Liver (tissue), 9 donors: Measurements from ENCODE around the gene LTO1. TPM values are rescaled to one million over a fixed set of nuclear protein-coding genes. Genes with fewer than 3 reads are reported as not detected.

Experiments used
- DNase-seq: peaks from one replicate; pipeline ENCODE4 v3.0.0-alpha.2; 2017; ENCODE audit warnings: low spot score
- H3K27ac ChIP-seq, 2 donors: one replicate each; pipeline ENCODE4 v1.7.0; 2013; ENCODE audit warnings: inconsistent platforms in 2 of 2, low read length in 2 of 2, control low read depth in 1 of 2, low read depth in 1 of 2, mild to moderate bottlenecking in 1 of 2
- H3K27me3 ChIP-seq, 4 donors: one replicate each; pipeline versions ENCODE4 v1.6.1 to v1.7.0; 2013; ENCODE audit warnings: low read length in 3 of 4, inconsistent platforms in 1 of 4, mild to moderate bottlenecking in 1 of 4, moderate library complexity in 1 of 4; ENCODE audit not compliant: control insufficient read depth in 4 of 4, insufficient read depth in 4 of 4
- H3K36me3 ChIP-seq, 4 donors: one replicate each; pipeline versions ENCODE4 v1.6.1 to v1.7.0; 2013; ENCODE audit warnings: low read length in 3 of 4, mild to moderate bottlenecking in 3 of 4, low read depth in 1 of 4, moderate library complexity in 1 of 4; ENCODE audit not compliant: control insufficient read depth in 4 of 4, insufficient read depth in 3 of 4
- H3K4me1 ChIP-seq, 4 donors: one replicate each; pipeline versions ENCODE4 v1.6.1 to v1.7.0; 2013; ENCODE audit warnings: low read length in 3 of 4, mild to moderate bottlenecking in 3 of 4, moderate library complexity in 1 of 4; ENCODE audit not compliant: control insufficient read depth in 4 of 4, insufficient read depth in 4 of 4
- H3K4me3 ChIP-seq, 3 donors: one replicate each; pipeline versions ENCODE4 v1.6.1 to v1.7.0; 2013; ENCODE audit warnings: low read length in 3 of 3, control low read depth in 1 of 3, low read depth in 1 of 3, mild to moderate bottlenecking in 1 of 3
- H3K9ac ChIP-seq, 2 donors: one replicate each; pipeline ENCODE4 v1.7.0; 2013; ENCODE audit warnings: low read length in 2 of 2, mild to moderate bottlenecking in 2 of 2, moderate library complexity in 2 of 2, control low read depth in 1 of 2, low read depth in 1 of 2
- H3K9me3 ChIP-seq, 4 donors: one replicate each; pipeline versions ENCODE4 v1.6.1 to v1.7.0; 2013; ENCODE audit warnings: low read length in 3 of 4; ENCODE audit not compliant: control insufficient read depth in 4 of 4
- CTCF ChIP-seq: fragments of 150-350 bp; IDR thresholded peaks from 2 replicates; pipeline ENCODE4 v1.5.1; 2017; ENCODE audit warnings: improper control_type of control experiment, low read depth, low read length; ENCODE audit not compliant: missing input control
- EGR1 ChIP-seq, 2 donors: IDR thresholded peaks; 2 replicates each; pipeline ENCODE4 v1.6.1; 2016 to 2018; ENCODE audit warnings: antibody characterized with exemption in 2 of 2, low read depth in 2 of 2
- FOXA2 ChIP-seq: IDR thresholded peaks from 2 replicates; pipeline ENCODE4 v1.6.1; 2016; ENCODE audit warnings: antibody characterized with exemption
- GABPA ChIP-seq, 2 donors: IDR thresholded peaks in 1 of 2; conservative IDR thresholded peaks in 1 of 2; 2 replicates each; pipeline ENCODE4 v1.6.1; 2016; ENCODE audit warnings: antibody characterized with exemption in 2 of 2, mild to moderate bottlenecking in 1 of 2, moderate library complexity in 1 of 2
- HNF4A ChIP-seq, 2 donors: conservative IDR thresholded peaks; 2 replicates each; pipeline ENCODE4 v1.6.1; 2016; ENCODE audit warnings: antibody characterized with exemption in 2 of 2, mild to moderate bottlenecking in 2 of 2
- JUND ChIP-seq, 2 donors: IDR thresholded peaks; 2 replicates each; pipeline ENCODE4 v1.6.1; 2016; ENCODE audit warnings: antibody characterized with exemption in 2 of 2
- MAX ChIP-seq: IDR thresholded peaks from 2 replicates; pipeline ENCODE4 v1.6.1; 2016; ENCODE audit warnings: antibody characterized with exemption
- NR2F2 ChIP-seq: IDR thresholded peaks from 2 replicates; pipeline ENCODE4 v1.6.1; 2016; ENCODE audit warnings: antibody characterized with exemption
- RAD21 ChIP-seq, 2 donors: IDR thresholded peaks; 2 replicates each; pipeline ENCODE4 v1.6.1; 2016; ENCODE audit warnings: antibody characterized with exemption in 2 of 2, mild to moderate bottlenecking in 2 of 2
- RXRA ChIP-seq, 2 donors: IDR thresholded peaks; 2 replicates each; pipeline ENCODE4 v1.6.1; 2017 to 2018; ENCODE audit warnings: antibody characterized with exemption in 2 of 2, mild to moderate bottlenecking in 1 of 2
- SP1 ChIP-seq: IDR thresholded peaks from 2 replicates; pipeline ENCODE4 v1.6.1; 2018; ENCODE audit warnings: antibody characterized with exemption, mild to moderate bottlenecking
- YY1 ChIP-seq: IDR thresholded peaks from 2 replicates; pipeline ENCODE4 v1.6.1; 2016; ENCODE audit warnings: antibody characterized with exemption, mild to moderate bottlenecking
- ZBTB33 ChIP-seq: IDR thresholded peaks from 2 replicates; pipeline ENCODE4 v1.6.1; 2016; ENCODE audit warnings: antibody characterized with exemption
- WGBS: extraction: QIAGEN DNeasy Blood & Tissue Kit; methylation state at CpG from one replicate; pipeline ENCODE4 v1.1.7; 2013; 5-methylcytosine and 5-hydroxymethylcytosine counted together
- polyA plus RNA-seq, 2 donors: library from polyadenylated mRNA; stranded (reverse) in 1 of 2; unstranded in 1 of 2; fragments of 200-250 nt in 1 of 2; fragments of >200 nt in 1 of 2; fragmentation: Nextera tagmentation in 1 of 2; extraction: Ambion mirVana in 1 of 2; gene quantifications; one replicate each; pipeline versions ENCODE4 v1.2.1 to v1.2.3, GENCODE V29; 2013 to 2015
- total RNA-seq, 2 donors: library from RNA; depleted of rRNA; stranded (reverse); fragments of >200 nt; gene quantifications; one replicate each; pipeline ENCODE4 v1.2.3, GENCODE V29; 2014
- TF ChIP-seq, protein P1 (sequence below): IDR thresholded peaks from 2 replicates; pipeline ENCODE4 v1.6.1; 2016; ENCODE audit warnings: antibody characterized with exemption, mild to moderate bottlenecking
- TF ChIP-seq, protein P2 (sequence below): IDR thresholded peaks from 2 replicates; pipeline ENCODE4 v1.6.1; 2016; ENCODE audit warnings: antibody characterized with exemption
- donor health status: healthy.
- donor health status: healthy.
- donor health status: healthy.
- donor health status: healthy.
- donor health status: healthy.

Gene LTO1
- total and polyA plus RNA-seq, 4 donors, result 4.9 to 12.3 (median 7.3) TPM

- WGBS, result 10% methylated on average over 63 of the region's 63 CpGs
- H3K4me3 ChIP-seq, result peak overlapping the region in 1 of 3 donors; percentile 15
- H3K36me3 ChIP-seq, result no peaks in the 10 kb centered on the region
- peaks cover 0 to 16% (median 3%) of the 10 kb centered on the region in 4 donors for H3K27me3 ChIP-seq
- H3K27ac ChIP-seq, result no peak overlapping the region
- no peak for TF ChIP-seq RXRA (IDR thresholded peaks at IDR 0.05)
- TF ChIP-seq, protein P1, sequence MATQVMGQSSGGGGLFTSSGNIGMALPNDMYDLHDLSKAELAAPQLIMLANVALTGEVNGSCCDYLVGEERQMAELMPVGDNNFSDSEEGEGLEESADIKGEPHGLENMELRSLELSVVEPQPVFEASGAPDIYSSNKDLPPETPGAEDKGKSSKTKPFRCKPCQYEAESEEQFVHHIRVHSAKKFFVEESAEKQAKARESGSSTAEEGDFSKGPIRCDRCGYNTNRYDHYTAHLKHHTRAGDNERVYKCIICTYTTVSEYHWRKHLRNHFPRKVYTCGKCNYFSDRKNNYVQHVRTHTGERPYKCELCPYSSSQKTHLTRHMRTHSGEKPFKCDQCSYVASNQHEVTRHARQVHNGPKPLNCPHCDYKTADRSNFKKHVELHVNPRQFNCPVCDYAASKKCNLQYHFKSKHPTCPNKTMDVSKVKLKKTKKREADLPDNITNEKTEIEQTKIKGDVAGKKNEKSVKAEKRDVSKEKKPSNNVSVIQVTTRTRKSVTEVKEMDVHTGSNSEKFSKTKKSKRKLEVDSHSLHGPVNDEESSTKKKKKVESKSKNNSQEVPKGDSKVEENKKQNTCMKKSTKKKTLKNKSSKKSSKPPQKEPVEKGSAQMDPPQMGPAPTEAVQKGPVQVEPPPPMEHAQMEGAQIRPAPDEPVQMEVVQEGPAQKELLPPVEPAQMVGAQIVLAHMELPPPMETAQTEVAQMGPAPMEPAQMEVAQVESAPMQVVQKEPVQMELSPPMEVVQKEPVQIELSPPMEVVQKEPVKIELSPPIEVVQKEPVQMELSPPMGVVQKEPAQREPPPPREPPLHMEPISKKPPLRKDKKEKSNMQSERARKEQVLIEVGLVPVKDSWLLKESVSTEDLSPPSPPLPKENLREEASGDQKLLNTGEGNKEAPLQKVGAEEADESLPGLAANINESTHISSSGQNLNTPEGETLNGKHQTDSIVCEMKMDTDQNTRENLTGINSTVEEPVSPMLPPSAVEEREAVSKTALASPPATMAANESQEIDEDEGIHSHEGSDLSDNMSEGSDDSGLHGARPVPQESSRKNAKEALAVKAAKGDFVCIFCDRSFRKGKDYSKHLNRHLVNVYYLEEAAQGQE, result no peak
- TF ChIP-seq RAD21 (IDR thresholded peaks at IDR 0.05), result peak in 1 of 2 donors; percentile 55
- TF ChIP-seq CTCF, result peak; percentile 22
- no peak for TF ChIP-seq JUND (IDR thresholded peaks at IDR 0.05)
- no peak for TF ChIP-seq FOXA2
- TF ChIP-seq YY1, result no peak
- TF ChIP-seq NR2F2, result no peak
- TF ChIP-seq GABPA (IDR thresholded peaks at IDR 0.05 in 1 of 2, conservative IDR thresholded peaks at IDR 0.05 in 1 of 2), result no peak
- no peak for TF ChIP-seq MAX
- TF ChIP-seq SP1, result no peak
- DNase-seq, result no peak
- no peaks in the 10 kb centered on the region for H3K9me3 ChIP-seq
- peaks cover 4 to 24% (median 13%) of the 10 kb centered on the region in 4 donors for H3K4me1 ChIP-seq
- H3K9ac ChIP-seq, result no peak overlapping the region
These were observed 29.5 kb upstream of the LTO1 start for GRCh38 chr11:69704508-69705253.

DNA sequence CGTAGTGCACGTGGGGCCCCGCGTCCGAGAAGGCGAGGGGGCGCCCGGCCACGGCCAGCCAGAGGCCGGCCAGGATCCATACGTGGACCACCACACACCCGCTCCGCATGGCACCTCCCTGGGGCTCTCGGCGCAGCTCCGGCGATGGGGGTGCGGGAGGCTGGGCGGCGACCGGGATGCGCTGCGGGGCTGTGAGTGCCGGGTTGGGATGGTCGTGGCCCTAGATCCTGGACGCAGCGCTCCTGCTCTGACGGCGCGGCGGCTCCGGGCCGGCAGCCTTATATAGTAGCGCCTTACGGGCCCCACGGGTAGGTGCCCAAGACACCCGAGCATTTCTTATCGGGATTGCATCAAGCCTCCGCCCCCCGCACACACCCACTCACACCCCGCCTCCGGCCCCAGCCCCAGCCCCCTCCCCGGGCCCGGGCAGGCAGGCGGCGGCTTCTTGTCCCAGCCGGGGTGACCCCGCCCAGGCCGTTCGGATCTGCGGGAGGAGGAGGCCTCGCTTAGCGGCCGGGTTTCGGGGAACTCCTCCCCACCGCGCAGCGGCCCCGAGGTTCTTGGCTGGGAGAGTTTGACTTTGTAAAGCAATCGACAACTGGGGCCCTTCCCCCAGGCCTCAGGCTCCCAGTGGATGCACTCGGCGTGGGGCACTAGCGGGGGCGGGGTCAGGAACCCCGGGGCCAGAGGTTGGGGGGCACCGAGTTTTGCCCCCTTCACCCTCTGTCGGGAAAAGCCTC is 28.8 kb upstream of the LTO1 start, which contains the start of gene FGF19:
FGF19 (minus strand) TSS at position 255 of the 740 bp plus-strand sequence; CDS start at position 109, 146 bp downstream.
- no peaks in the 10 kb centered on the region for H3K9me3 ChIP-seq
- H3K27me3 ChIP-seq, result peaks cover 0 to 16% (median 3%) of the 10 kb centered on the region in 4 donors
- H3K4me3 ChIP-seq, result peak within 1 kb of the TSS in 1 of 3 donors; percentile 15
- no peak for TF ChIP-seq CTCF
- TF ChIP-seq, protein P2, sequence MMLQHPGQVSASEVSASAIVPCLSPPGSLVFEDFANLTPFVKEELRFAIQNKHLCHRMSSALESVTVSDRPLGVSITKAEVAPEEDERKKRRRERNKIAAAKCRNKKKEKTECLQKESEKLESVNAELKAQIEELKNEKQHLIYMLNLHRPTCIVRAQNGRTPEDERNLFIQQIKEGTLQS, result no peak
- no peak for TF ChIP-seq RXRA (IDR thresholded peaks at IDR 0.05)
- TF ChIP-seq JUND (IDR thresholded peaks at IDR 0.05), result no peak
- TF ChIP-seq ZBTB33, result no peak
- no peak for TF ChIP-seq HNF4A (conservative IDR thresholded peaks at IDR 0.05)
- no peak for TF ChIP-seq EGR1 (IDR thresholded peaks at IDR 0.05; ENCODE audit: low read depth in 2 of 2)
- TF ChIP-seq MAX, result no peak
- no peak for DNase-seq
- no peaks in the 10 kb centered on the region for H3K36me3 ChIP-seq
- no peak within 1 kb of the TSS for H3K9ac ChIP-seq
- no peak within 1 kb of the TSS for H3K27ac ChIP-seq
- 5% methylated on average over 67 of the region's 67 CpGs for WGBS
- peaks cover 4 to 24% (median 13%) of the 10 kb centered on the region in 4 donors for H3K4me1 ChIP-seq
